ENCODE data around the gene ADSL.

DNA sequence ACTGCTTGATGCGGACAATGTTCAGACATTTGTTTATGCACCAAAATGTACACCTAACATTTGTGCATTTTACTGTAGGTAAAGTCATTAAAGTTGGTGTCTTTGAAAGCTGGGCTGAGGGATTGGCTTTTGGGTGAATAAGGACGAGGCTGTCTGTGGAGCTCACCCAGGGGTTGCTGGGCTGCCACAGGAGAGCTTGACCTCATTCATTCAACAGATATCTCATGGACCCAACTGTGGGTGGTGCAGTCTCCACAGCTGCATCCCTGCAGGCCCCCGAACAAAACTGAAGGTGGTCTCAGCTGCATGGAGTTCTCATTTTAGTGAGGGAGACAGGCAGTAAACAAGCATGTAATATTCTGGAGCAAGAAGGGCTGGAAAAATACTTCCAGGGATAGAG is 56.8 kb downstream of the ADSL start:
- TF ChIP-seq, protein P1, sequence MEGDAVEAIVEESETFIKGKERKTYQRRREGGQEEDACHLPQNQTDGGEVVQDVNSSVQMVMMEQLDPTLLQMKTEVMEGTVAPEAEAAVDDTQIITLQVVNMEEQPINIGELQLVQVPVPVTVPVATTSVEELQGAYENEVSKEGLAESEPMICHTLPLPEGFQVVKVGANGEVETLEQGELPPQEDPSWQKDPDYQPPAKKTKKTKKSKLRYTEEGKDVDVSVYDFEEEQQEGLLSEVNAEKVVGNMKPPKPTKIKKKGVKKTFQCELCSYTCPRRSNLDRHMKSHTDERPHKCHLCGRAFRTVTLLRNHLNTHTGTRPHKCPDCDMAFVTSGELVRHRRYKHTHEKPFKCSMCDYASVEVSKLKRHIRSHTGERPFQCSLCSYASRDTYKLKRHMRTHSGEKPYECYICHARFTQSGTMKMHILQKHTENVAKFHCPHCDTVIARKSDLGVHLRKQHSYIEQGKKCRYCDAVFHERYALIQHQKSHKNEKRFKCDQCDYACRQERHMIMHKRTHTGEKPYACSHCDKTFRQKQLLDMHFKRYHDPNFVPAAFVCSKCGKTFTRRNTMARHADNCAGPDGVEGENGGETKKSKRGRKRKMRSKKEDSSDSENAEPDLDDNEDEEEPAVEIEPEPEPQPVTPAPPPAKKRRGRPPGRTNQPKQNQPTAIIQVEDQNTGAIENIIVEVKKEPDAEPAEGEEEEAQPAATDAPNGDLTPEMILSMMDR (IDR thresholded peaks at IDR 0.05 in 2 of 3, conservative IDR thresholded peaks at IDR 0.05 in 1 of 3; ENCODE audit: borderline replicate concordance in 1 of 3, insufficient read depth in 1 of 3, low read depth in 2 of 3, low read length in 2 of 3), result no peak
- TF ChIP-seq YY1 (IDR thresholded peaks at IDR 0.05; ENCODE audit: extremely low read depth, insufficient replicate concordance, low read depth, low read length), result no peak
- no peak for TF ChIP-seq POLR2A (IDR thresholded peaks at IDR 0.05; ENCODE audit: borderline replicate concordance, extremely low read depth, insufficient read depth, insufficient read length)
- no peak for TF ChIP-seq FOSL1 (IDR thresholded peaks at IDR 0.05; ENCODE audit: low read depth)
- no peak for TF ChIP-seq POLR2AphosphoS5 (IDR thresholded peaks at IDR 0.05; ENCODE audit: low read depth, low read length)

Data from HCT116 (cell line).